CD4-positive, alpha-beta T cell treated with Interleukin-15 for 1 hour (primary cell): Measurements from ENCODE around the gene AHCTF1.

Source experiments
- DNase-seq: peaks from one replicate; pipeline ENCODE4 v3.0.0-alpha.2; 2020

Gene AHCTF1, protein sequence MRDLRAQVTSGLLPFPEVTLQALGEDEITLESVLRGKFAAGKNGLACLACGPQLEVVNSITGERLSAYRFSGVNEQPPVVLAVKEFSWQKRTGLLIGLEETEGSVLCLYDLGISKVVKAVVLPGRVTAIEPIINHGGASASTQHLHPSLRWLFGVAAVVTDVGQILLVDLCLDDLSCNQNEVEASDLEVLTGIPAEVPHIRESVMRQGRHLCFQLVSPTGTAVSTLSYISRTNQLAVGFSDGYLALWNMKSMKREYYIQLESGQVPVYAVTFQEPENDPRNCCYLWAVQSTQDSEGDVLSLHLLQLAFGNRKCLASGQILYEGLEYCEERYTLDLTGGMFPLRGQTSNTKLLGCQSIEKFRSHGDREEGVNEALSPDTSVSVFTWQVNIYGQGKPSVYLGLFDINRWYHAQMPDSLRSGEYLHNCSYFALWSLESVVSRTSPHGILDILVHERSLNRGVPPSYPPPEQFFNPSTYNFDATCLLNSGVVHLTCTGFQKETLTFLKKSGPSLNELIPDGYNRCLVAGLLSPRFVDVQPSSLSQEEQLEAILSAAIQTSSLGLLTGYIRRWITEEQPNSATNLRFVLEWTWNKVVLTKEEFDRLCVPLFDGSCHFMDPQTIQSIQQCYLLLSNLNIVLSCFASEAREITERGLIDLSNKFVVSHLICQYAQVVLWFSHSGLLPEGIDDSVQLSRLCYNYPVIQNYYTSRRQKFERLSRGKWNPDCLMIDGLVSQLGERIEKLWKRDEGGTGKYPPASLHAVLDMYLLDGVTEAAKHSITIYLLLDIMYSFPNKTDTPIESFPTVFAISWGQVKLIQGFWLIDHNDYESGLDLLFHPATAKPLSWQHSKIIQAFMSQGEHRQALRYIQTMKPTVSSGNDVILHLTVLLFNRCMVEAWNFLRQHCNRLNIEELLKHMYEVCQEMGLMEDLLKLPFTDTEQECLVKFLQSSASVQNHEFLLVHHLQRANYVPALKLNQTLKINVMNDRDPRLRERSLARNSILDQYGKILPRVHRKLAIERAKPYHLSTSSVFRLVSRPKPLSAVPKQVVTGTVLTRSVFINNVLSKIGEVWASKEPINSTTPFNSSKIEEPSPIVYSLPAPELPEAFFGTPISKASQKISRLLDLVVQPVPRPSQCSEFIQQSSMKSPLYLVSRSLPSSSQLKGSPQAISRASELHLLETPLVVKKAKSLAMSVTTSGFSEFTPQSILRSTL (N-terminal part only)

DNA sequence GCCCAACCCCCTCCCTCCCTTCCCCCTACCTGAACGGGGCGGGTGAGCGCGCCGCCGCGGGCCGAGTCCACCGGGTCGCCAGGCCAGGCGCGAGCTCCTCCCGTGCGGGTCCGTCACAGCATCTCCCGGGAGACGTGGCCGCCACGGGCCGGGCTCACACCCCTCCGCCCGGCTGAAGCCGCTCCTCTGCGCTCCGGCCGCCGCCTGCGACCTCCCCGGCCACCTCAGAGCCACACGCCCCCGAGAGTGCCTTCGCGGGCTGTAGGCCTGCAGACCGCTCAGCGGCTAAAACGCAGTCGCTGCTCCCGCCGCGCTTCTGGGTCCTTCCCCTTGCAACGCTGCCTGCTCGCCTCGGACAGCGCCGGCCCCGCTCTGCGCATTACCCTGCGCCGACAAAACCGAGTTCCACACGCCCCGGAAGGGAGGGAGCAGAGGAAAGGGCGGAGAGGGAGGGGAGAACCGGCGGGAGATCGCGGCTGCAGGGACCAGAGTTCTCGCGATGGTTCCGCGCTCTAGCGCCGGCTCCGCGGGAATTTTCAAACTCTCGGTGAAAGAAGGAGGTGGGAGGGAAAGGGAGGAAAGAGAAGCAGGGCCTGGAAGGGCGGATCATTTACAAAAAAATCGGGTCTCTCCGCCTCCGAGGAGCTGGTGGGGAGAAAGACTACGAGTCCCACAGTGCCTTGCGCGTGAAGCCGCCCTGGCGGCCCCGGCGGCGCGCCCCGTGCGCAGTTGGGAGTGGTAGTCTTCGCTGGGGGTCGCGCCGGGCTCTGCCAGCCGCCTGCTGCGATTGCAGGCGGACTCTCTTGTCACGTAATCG lies at the start of gene AHCTF1:
TSS of gene AHCTF1 (minus strand) at position 400 of the 817 bp plus-strand sequence. CDS start 13,578 bp downstream, outside the sequence.
- peak; percentile 96 for DNase-seq

DNA sequence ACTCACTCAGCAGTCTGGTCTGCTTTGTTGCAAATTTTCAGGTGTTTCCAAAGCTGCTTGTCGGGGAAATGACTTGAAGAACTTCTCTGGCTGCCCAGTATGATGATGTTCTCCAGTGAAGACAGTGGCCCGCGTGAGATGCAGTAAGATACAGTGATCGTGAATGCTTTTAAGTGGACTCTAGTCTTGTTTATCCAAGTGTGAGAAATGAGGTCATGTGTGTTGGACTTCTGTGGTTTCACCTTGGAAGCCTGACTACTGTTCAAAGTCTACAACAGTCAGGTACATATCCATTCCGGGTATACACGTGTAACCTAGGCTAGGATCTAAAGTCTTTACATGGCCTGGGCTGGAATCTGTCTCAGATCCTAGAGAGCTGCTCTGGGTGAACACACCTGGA lies 47.0 kb upstream of the AHCTF1 start:
- no peak for DNase-seq

DNA sequence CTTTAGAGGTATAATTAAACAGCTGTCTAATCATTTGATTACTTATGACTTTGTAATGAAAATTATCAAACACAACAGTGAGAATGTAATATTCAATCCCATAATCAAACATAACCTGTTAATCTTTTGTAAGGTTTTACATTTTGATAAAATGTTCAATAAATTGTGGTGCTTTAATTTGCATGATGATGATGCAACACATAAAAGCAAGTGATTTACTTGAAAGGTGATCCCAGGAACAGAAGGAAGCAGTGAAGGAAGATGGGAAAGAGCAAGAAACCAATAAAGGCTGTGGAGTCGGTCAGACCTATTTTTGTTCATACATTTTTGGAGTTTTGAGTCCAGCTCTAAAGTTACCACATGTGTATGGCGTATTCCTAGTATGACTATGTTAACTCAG lies 46.5 kb upstream of the AHCTF1 start:
- no peak for DNase-seq

DNA sequence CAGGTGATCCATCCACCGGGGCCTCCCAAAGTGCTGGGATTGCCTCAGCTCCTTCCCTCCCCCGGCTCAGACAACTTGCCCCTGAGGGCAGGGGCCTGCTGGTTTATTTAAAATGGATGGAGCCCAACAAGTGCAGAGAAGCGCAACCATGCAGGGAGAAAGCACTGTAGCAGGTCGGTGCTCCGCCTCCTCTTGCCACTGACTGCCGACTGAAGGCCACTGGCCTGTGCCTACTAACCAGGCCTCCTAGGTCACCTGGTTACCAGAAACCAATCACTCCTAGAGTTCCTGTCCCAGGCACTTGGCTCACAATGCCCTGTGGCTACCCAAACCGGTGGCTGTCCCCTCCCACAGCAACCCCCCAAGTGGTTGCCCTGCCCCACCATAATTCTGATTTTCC lies 40.2 kb upstream of the AHCTF1 start:
- DNase-seq, result no peak

DNA sequence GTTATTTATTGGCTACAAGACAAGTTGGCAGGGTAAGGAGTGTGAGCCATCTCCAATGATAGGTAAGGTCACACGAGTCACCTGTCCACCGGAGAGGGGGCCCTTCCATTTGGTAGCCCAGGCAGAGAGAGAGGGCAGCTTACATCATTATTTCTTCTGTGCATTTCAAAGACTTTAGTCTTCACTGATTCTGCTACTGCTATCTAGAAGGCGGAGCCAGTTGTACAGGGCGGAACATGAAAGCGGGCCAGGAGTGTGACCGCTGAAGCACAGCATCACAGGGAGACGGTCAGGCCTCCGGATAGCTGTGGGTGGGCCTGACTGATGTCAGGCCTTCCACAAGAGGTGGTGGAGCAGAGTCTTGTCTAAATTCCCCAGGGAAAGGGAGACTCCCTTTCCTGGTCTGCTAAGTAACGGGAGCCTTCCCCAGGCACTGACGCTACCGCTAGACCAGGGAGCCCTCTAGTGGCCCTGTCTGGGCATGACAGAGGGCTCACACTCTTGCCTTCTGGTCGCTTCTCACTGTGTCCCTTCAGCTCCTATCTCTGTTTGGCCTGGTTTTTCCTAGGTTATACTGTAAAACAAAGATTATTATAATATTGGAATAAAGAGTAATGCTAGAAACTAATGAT lies 39.5 kb upstream of the AHCTF1 start:
- peak; percentile 30 for DNase-seq

DNA sequence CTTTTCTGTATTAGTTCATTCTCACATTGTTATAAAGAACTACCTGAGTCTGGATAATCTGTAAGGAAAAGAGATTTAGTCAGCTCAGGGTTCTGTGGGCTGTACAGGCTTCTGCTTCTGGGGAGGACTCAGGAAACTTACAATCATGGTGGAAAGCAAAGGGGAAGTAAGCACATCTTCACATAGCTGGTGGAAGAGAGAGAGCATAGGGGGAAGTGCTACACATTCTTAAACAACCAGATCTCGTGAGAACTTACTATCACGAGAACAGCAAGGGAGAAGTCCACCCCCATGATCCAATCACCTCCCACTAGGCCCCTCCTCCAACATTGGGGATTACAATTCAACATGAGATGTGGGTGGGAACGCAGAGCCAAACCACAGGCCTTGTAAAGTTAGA lies 37.9 kb upstream of the AHCTF1 start:
- no peak for DNase-seq

DNA sequence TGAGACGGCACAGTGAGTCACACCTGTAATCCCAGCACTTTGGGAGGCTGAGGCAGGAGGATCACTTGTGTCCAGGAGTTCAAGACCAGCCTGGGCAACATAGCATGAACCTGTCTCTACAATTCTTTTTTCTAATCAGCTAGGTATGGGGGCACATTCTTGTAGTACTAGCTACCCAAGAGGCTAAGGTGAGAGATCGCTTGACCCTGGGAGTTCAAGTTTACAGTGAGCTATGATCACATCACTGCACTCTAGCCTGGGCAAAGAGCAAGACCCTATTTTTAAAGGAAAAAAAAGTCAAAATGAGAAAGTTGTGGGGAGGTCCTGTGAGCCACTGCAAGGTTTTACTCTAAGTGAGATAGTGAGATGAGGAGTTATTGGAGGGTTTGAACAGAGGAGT lies 34.8 kb upstream of the AHCTF1 start:
- DNase-seq, result no peak

DNA sequence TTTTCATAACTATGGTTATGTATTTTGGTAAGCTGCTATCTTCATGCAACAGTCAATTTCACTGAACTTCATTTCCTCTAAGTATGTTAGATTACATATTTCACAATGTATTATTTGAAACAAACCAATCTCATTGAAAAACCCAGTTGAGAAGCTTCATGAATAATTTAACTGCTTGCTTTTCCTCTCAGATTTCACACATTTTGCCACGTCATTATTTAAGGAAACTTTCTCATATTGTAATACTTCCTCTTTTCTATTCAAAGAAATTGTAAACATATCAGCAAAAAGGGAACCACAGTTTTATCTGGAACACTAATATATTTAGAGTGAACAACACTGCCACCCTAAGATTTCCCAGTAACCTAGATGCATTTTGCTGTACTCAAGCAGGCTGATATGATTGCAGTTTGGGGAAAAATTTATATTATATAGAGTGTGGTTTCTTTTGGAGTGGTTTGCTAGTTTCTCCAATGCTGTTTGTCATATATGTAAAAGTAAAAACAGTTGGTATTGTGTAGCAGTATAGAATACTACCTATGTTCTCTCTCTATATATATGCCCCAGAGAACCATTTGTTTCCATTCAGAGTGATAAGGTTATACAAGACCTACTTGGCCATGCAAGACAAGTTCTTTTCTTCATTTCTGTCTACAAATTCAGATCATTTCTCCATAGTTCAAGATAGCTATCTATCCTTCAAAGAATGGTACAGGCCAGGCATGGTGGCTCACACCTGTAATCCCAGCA lies 28.4 kb upstream of the AHCTF1 start:
- no peak for DNase-seq

DNA sequence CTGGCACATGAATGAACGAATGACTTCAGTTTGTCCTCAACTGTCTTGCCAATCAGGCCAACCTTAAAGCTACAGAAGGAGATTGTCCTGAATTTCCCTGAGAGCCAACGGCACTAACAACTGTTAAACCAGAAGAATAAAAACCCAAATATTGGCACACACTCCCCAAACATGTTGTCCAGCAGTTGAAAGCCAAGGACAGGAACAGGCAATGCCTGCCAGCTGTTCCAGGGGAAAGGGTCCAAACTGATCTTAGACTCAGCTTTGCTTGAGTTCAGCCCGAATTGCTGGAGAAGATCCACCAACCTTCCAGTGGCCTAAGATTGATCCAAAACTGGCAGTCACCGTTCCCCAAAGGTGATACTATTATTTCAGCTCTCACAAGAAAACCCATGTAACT lies 22.4 kb upstream of the AHCTF1 start:
- no peak for DNase-seq

DNA sequence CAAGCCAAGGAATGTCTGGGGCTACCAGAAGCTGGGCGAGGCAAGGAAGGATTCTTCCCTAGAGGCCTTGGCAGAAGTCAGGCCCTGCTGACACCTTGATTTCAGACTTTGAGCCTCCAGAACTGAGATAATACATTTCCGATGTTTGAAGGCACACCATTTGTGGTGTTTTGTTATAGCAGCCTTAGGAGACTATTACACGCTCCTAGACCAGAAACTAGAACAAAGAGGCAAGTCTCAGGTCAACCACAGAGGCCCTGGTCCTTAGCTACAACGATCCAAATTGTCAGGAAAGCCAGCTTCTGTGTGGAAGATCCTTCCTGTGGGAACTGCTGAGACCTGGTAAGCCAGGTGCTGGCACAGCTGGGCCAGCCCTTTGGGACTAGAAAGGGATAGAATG lies 19.7 kb upstream of the AHCTF1 start:
- no peak for DNase-seq

DNA sequence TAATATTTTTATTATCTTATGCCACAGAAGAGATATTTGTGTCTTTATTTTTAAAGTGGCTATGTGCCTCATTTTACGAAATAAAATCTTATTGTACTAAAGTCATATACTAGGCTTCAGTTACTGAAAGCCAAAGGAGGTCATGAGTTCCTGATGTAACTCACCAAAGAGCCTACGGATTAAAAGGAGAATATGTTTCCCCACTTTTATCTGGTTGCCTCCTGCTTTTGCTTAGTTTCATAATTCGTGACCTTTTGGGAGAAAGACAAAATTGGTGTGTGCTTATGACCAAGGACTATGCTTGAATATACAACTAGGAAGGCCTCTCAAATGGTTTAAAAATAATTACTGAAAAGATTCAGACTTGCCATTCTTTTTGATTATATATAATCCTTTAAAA lies 18.2 kb upstream of the AHCTF1 start:
- no peak for DNase-seq

DNA sequence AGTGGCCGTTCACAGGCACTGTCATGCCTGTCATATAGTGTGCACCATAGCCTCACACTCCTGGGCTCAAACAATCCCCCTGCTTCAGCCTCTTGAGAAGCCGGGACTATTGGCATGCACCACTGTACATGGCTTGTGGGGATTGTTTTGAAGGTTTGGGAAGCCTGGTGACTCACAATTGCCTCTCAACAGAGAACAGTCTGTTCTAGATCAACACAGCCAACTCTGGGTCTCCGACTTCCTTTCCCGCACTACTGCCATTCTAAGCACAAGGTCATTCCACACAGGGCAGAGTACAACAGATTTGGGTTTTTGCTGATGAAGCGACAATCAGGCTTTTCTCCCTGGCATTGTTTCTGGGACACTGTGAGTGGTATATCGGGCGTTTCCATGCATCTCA lies 15.5 kb upstream of the AHCTF1 start:
- DNase-seq, result no peak

DNA sequence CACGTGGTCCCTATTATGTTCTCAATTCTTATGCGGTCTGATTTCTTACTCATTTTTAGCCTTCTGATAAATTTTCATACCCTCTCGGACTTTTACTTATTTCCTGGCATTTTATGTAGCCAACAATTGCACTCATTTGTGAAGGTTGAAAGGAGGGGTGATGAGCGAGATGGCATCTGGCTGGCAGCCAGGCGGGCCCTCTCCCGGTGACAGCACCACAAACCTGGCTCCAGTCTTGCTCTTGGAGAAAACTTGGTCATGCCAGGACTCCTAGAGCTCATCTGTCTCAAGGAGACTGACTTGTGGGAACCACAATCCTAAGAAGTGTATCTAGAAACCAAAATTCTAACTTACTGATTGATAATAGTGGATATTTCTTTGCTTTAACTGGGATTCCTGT lies 14.6 kb upstream of the AHCTF1 start:
- DNase-seq, result no peak

DNA sequence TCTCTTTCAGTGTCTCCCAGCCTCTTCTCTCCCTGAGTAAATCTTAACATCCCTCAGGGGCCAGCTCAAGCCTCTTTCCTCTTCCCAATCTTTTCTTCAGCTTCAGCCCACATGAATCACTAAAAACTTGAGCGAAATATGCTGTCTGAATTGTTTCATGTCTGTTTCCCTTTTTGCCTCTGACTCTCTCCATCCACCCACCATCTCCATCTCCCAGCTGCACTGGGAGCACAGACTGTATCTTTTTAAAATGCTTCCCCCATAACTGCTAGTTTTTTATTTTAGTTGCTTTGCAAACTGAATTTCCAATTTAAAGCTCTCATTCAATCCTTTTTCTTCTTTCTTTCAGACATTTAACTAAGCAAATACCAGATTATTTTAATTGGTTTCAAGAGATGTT lies 3.0 kb upstream of the AHCTF1 start:
- DNase-seq, result no peak

DNA sequence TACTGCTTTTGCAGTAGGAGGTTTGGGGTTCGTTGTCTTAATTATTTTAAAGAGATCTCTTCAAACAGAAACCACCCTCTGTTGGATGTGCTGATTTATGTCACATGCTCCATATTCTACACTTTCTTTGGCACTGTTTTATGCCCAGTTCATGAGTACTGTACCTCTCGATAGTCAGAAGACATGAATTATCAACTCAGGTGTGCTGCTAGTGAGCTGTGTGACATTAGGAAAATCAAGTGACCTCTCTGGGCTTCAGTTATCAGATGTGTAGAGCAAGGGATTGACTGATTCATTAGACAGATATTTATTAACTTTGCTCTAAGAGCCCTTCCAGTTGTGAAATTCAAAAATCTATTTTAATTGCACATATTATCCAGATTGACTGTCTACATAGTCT lies 2.1 kb upstream of the AHCTF1 start:
- no peak for DNase-seq

DNA sequence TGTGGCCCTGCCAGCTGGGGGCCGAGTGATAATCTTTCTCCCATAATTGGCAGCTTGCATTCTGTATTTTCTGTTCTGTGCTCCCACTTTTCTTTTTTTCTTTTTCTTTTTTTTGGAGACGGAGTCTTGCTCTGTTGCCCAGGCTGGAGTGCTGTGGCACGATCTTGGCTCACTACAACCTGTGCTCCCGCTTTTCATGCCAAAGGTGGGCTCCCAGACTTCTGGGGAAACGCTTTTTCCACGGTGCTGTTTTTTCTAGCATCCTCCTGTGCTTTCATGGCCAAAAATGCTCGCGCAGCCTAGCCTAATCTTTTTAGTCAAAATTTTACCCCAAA lies 585 bp upstream of the AHCTF1 start:
- no peak for DNase-seq

DNA sequence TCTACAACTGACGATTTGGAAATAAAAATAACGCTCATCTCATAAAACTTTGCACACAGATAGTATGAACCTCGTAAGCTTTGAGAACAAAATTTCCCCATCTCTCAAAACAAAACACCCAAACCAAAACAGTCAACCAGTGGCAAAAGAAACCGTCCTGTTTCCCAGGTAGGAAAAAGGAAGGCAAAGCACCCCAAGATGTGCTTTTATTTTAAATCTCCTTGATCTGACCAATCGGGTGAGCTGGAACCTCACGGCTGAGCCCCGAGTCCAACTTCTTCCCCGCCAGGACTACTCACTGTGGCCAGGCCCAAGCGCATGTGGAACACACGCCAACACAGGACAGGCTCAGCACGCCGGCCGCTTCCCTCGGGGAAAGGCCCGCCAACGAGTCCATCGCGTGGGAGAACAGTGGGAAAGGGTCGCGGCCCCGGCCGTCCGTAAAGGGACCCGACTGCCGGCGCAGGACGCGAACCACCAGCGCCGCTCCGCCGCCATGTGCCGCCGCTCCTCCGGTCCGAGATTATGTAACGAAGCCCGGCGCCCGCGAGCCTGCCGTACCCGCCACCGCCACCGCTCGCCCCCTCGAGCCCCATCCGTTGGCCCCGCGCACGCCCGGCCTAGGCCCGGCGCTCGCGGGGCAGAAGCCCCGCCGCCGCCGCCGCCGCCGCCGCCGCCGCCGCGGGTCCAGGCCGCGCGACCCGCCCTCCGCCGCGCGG lies 759 bp downstream of the AHCTF1 start:
- DNase-seq, result peak; percentile 50

DNA sequence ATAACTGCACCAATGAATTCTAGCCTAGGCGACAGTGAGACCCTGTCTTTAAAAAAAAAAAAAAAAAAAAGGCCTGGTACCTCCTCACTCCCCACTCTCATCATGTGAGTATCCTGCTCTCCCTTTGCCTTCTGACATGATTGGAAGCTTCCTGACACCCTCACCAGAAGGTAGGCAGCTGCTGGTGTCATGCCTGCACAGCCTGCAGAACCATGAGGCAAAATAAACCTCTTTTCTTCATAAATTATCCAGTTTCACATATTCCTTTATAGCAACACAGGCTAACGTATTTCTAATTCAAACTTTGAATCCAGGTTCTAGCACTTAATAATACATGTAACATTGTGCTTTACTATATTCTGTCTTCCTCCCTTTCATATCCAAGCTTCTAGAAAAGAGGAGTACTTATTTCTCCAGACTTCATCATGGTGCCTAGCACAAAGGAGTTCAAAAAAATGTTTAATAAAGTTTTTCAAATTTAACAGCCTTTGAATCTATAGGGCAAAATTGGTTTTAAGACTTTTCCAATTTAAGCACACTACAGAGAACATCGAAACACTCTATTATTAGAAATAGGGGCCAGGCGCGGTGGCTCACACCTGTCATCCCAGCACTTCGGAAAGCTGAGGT lies 5.6 kb downstream of the AHCTF1 start:
- DNase-seq, result no peak

DNA sequence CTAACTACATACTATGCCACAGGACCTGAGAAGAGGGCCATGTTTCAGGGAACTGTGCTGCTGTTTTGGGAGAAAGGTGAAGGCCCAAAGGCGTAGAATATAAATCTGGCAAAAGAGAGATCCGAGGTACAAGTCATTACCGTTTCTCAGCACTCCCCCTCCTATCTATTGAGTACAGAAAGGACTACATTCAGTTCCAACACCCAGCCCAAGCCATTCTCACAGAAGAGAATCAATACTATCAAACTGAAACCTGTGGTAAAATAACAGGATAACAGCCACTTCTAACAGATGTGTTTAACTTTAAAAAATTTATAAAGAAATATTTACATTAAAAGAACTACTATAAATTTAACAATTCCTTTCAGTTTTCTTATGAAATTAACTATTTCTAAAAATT lies 7.8 kb downstream of the AHCTF1 start:
- no peak for DNase-seq

DNA sequence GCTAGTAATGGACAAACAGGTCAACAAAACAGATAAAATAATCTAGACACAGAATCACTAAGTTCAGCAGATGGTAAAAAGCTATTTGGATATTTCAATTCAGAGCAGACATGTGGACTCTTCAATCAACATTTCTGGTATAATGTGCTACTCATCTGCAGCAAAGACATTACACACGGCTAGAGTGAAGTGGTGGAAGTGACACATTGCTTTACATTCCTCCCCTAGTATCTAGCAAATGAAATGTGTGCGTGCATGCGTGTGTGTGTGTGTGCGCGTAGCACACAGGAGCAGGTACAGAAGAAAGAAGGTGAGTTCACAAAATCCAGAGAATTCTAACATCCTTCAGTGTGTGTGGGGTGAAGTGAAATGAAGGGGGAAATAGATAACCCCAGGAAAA lies 8.3 kb downstream of the AHCTF1 start:
- DNase-seq, result no peak
